Spleen (tissue), 11 donors: ENCODE data around the gene LCP1. TPM values are rescaled to one million over a fixed set of nuclear protein-coding genes. Genes with fewer than 3 reads are reported as not detected.

Experiments used
- DNase-seq: peaks from one replicate; pipeline ENCODE4 v3.0.0-alpha.2; 2020
- H3K27ac ChIP-seq, 8 donors: fragments of 200-600 bp; sonication (generic) in 7 of 8; 1 replicate in 4 of 8; 2 replicates in 4 of 8; pipeline versions ENCODE4 v1.5.0 to v1.8.0; 2016 to 2021; ENCODE audit warnings: inconsistent platforms in 4 of 8, mild to moderate bottlenecking in 4 of 8, moderate library complexity in 1 of 8
- H3K27me3 ChIP-seq, 7 donors: fragments of 200-600 bp; sonication (generic) in 6 of 7; replicated peaks in 1 of 7; 1 replicate in 4 of 7; 2 replicates in 3 of 7; pipeline versions ENCODE4 v1.5.0 to v1.8.0; 2016 to 2021; ENCODE audit warnings: inconsistent platforms in 3 of 7, mild to moderate bottlenecking in 1 of 7
- H3K36me3 ChIP-seq, 6 donors: fragments of 200-600 bp; sonication (generic) in 5 of 6; 1 replicate in 4 of 6; 2 replicates in 2 of 6; pipeline versions ENCODE4 v1.5.0 to v1.8.0; 2016 to 2021; ENCODE audit warnings: inconsistent platforms in 2 of 6
- H3K4me1 ChIP-seq, 6 donors: fragments of 200-600 bp; sonication (generic) in 5 of 6; 1 replicate in 3 of 6; 2 replicates in 3 of 6; pipeline versions ENCODE4 v1.5.0 to v1.8.0; 2016 to 2021; ENCODE audit warnings: inconsistent platforms in 3 of 6
- H3K4me3 ChIP-seq, 8 donors: fragments of 200-600 bp; sonication (generic) in 7 of 8; 1 replicate in 4 of 8; 2 replicates in 4 of 8; pipeline versions ENCODE4 v1.5.0 to v1.8.0; 2016 to 2021; ENCODE audit warnings: inconsistent platforms in 4 of 8, mild to moderate bottlenecking in 4 of 8, moderate library complexity in 2 of 8
- H3K9me3 ChIP-seq, 8 donors: fragments of 200-600 bp; sonication (generic) in 7 of 8; 1 replicate in 4 of 8; 2 replicates in 4 of 8; pipeline versions ENCODE4 v1.5.0 to v1.8.0; 2016 to 2021; ENCODE audit warnings: inconsistent platforms in 4 of 8
- CTCF ChIP-seq, 11 experiments: fragments of 200-600 bp in 7 of 11; fragments of 450-650 bp in 4 of 11; sonication (generic) in 4 of 11; IDR thresholded peaks in 8 of 11; conservative IDR thresholded peaks in 3 of 11; 1 replicate in 7 of 11; 2 replicates in 4 of 11; pipeline versions ENCODE4 v1.4.0 to v1.8.0; 2016 to 2021; ENCODE audit warnings: antibody characterized with exemption in 11 of 11, inconsistent platforms in 4 of 11, mild to moderate bottlenecking in 1 of 11
- POLR2A ChIP-seq, 3 donors: fragments of 450-650 bp; IDR thresholded peaks; one replicate each; pipeline ENCODE4 v1.5.1; 2017; ENCODE audit warnings: antibody characterized with exemption in 3 of 3, mild to moderate bottlenecking in 1 of 3
- POLR2AphosphoS5 ChIP-seq, 3 donors: sonication (generic); formaldehyde crosslinking; IDR thresholded peaks; one replicate each; pipeline ENCODE4 v1.5.1; 2017; ENCODE audit warnings: antibody characterized with exemption in 3 of 3
- WGBS, 5 donors: extraction: QIAGEN DNeasy Blood & Tissue Kit in 3 of 5; methylation state at CpG; one replicate each; pipeline versions ENCODE4 v1.1.5 to v1.1.7; 2013 to 2018; 5-methylcytosine and 5-hydroxymethylcytosine counted together
- intact Hi-C: fragments of 100-400 bp; cut with DNase I; formaldehyde crosslinking; loops from one replicate; pipeline ENCODE4 v1.15.0; 2023; ENCODE audit warnings: low total_unique reads
- polyA plus RNA-seq, 3 donors: library from polyadenylated mRNA; stranded (reverse); fragments of 200-250 nt; gene quantifications; one replicate each; pipeline ENCODE4 v1.2.1, GENCODE V29; 2013
- total RNA-seq, 7 donors: library from RNA; depleted of rRNA in 3 of 7; stranded (reverse); fragments of >200 nt in 3 of 7; fragmentation: NEBNext Ultra II Directional in 4 of 7; extraction: Animal tissue kit (Norgen Biotek cat#: 25700) in 4 of 7; gene quantifications; one replicate each; pipeline versions ENCODE4 v1.1.0 to v1.2.1, GENCODE V29; 2016 to 2021
- donor health status: healthy with polysubstance abuse.
- donor health status: DM: no; HTN: no; CAD: no; lungs with moderate emphysema.
- donor health status: DM: no; HTN: no; CAD: no.
- donor health status: Bipolar disorder and iron deficiency.
- donor health status: healthy.
- donor health status: DM: no; HTN: no; CAD: no.
- donor health status: DM: yes; HTN: yes; CAD: no.

LCP1 gene
- total and polyA plus RNA-seq, 10 donors = 155 to 968 (median 572) TPM

GRCh38 chr13:46137627-46138317 lies 44.2 kb downstream of the LCP1 start:
- H3K27ac ChIP-seq = no peak overlapping the region
- no peak overlapping the region for H3K4me3 ChIP-seq
- H3K9me3 ChIP-seq = no peaks in the 10 kb centered on the region
- WGBS, 5 donors = 77 to 86% (median 84%) methylated on average over 2 of the region's 2 CpGs
- peaks cover 0 to 15% (median 0%) of the 10 kb centered on the region in 6 donors for H3K4me1 ChIP-seq
- intact Hi-C loops = no loop called here
- DNase-seq = no peak
- H3K27me3 ChIP-seq = no peaks in the 10 kb centered on the region
- TF ChIP-seq CTCF (IDR thresholded peaks at IDR 0.05 in 8 of 11, conservative IDR thresholded peaks at IDR 0.05 in 3 of 11) (no peak), POLR2AphosphoS5 (IDR thresholded peaks at IDR 0.05) (peak in 1 of 3 donors; percentile 36)
- peaks cover 2 to 100% (median 90%) of the 10 kb centered on the region in 6 donors for H3K36me3 ChIP-seq

- H3K4me1 ChIP-seq = peaks cover 0 to 23% (median 0%) of the 10 kb centered on the region in 6 donors
Observed at GRCh38 chr13:46136688-46137087, 45.3 kb downstream of the LCP1 start.

GRCh38 chr13:46134961-46135522 lies 46.9 kb downstream of the LCP1 start:
- TF ChIP-seq POLR2AphosphoS5 (IDR thresholded peaks at IDR 0.05) = no peak
- no peak for TF ChIP-seq CTCF (IDR thresholded peaks at IDR 0.05 in 8 of 11, conservative IDR thresholded peaks at IDR 0.05 in 3 of 11)
- no peak for TF ChIP-seq POLR2A (IDR thresholded peaks at IDR 0.05)
- WGBS, 5 donors = 73 to 89% (median 80%) methylated on average over 4 of the region's 4 CpGs
- Histone ChIP-seq H3K27ac (peak overlapping the region in 1 of 8 donors; percentile 22), H3K9me3 (no peaks in the 10 kb centered on the region), H3K4me1 (peaks cover 0 to 20% (median 0%) of the 10 kb centered on the region in 6 donors), H3K27me3 (no peaks in the 10 kb centered on the region), H3K36me3 (peaks cover 7 to 100% (median 93%) of the 10 kb centered on the region in 6 donors), H3K4me3 (no peak overlapping the region)
- intact Hi-C loops = no loop called here
- no peak for DNase-seq

More at GRCh38 chr13:46136688-46137087, 45.3 kb downstream of the LCP1 start:
- H3K27ac ChIP-seq = no peak overlapping the region
- DNase-seq = no peak
- intact Hi-C loops = no loop called here
- no peaks in the 10 kb centered on the region for H3K27me3 ChIP-seq
- H3K36me3 ChIP-seq = peaks cover 2 to 100% (median 92%) of the 10 kb centered on the region in 6 donors
- 80 to 87% (median 82%) methylated on average over 4 of the region's 4 CpGs for whole genome bisulfite sequencing, 5 donors
- no peaks in the 10 kb centered on the region for H3K9me3 ChIP-seq
- no peak overlapping the region for H3K4me3 ChIP-seq
- no peak for TF ChIP-seq POLR2A (IDR thresholded peaks at IDR 0.05)
- peak in 1 of 3 donors; percentile 27 for TF ChIP-seq POLR2AphosphoS5 (IDR thresholded peaks at IDR 0.05)
- TF ChIP-seq CTCF (IDR thresholded peaks at IDR 0.05 in 8 of 11, conservative IDR thresholded peaks at IDR 0.05 in 3 of 11) = no peak

- Histone ChIP-seq H3K4me1 (peaks cover 0 to 18% (median 0%) of the 10 kb centered on the region in 6 donors), H3K4me3 (no peak overlapping the region), H3K27ac (peak overlapping the region in 1 of 8 donors; percentile 22), H3K27me3 (no peaks in the 10 kb centered on the region), H3K9me3 (no peaks in the 10 kb centered on the region), H3K36me3 (peaks cover 7 to 100% (median 93%) of the 10 kb centered on the region in 6 donors)
- 88 to 95% (median 92%) methylated on average over 2 of the region's 2 CpGs for WGBS, 5 donors
- intact Hi-C loops = no loop called here
- no peak for DNase-seq
- no peak for TF ChIP-seq CTCF (IDR thresholded peaks at IDR 0.05 in 8 of 11, conservative IDR thresholded peaks at IDR 0.05 in 3 of 11)
- TF ChIP-seq POLR2AphosphoS5 (IDR thresholded peaks at IDR 0.05) = no peak
- no peak for TF ChIP-seq POLR2A (IDR thresholded peaks at IDR 0.05)
Observed at GRCh38 chr13:46134494-46134893, 47.5 kb downstream of the LCP1 start.
